ENCODE results near the gene ERC1.

Gene ERC1

GRCh38 chr12:1367331-1368291 is 376.6 kb downstream of the ERC1 start:
- no peak for DNase-seq

- DNase-seq, result no peak
Observed at GRCh38 chr12:1369460-1369859, 378.4 kb downstream of the ERC1 start.

- DNase-seq, result no peak
Observed at GRCh38 chr12:1369938-1370500, 379.0 kb downstream of the ERC1 start.

GRCh38 chr12:1373901-1374735 is 383.1 kb downstream of the ERC1 start:
- DNase-seq, result no peak

GRCh38 chr12:1375323-1375722 is 384.3 kb downstream of the ERC1 start:
- no peak for DNase-seq

- no peak for DNase-seq
Observed at GRCh38 chr12:1377117-1377516, 386.1 kb downstream of the ERC1 start.

GRCh38 chr12:1377681-1378080 is 386.7 kb downstream of the ERC1 start:
- no peak for DNase-seq

- DNase-seq, result no peak
Observed at GRCh38 chr12:1380171-1380851, 389.3 kb downstream of the ERC1 start.

GRCh38 chr12:1382151-1382550 is 391.1 kb downstream of the ERC1 start:
- DNase-seq, result no peak

- no peak for DNase-seq
Observed at GRCh38 chr12:1382826-1383225, 391.8 kb downstream of the ERC1 start.

GRCh38 chr12:1383758-1384157 is 392.7 kb downstream of the ERC1 start:
- no peak for DNase-seq

GRCh38 chr12:1384910-1385309 is 393.9 kb downstream of the ERC1 start:
- DNase-seq, result no peak

GRCh38 chr12:1391722-1392121 is 400.7 kb downstream of the ERC1 start:
- DNase-seq, result no peak

GRCh38 chr12:1395421-1395955 is 404.5 kb downstream of the ERC1 start:
- DNase-seq, result no peak

- DNase-seq, result no peak
Observed at GRCh38 chr12:1398673-1399072, 407.6 kb downstream of the ERC1 start.

- no peak for DNase-seq
Observed at GRCh38 chr12:1401891-1402290, 410.9 kb downstream of the ERC1 start.

- no peak for DNase-seq
Observed at GRCh38 chr12:1403417-1403816, 412.4 kb downstream of the ERC1 start.

- DNase-seq, result no peak
Observed at GRCh38 chr12:1405619-1406018, 414.6 kb downstream of the ERC1 start.

- DNase-seq, result no peak
Observed at GRCh38 chr12:1410794-1411193, 419.8 kb downstream of the ERC1 start.

GRCh38 chr12:1413930-1414329 is 422.9 kb downstream of the ERC1 start:
- DNase-seq, result no peak

GRCh38 chr12:1418144-1418543 is 427.1 kb downstream of the ERC1 start:
- DNase-seq, result no peak

- DNase-seq, result no peak
Observed at GRCh38 chr12:1419849-1420371, 428.9 kb downstream of the ERC1 start.
